HG03442 (cell line): ENCODE results near the gene PCSK6.

Experiments
- ATAC-seq: cut with Tn5 transposase; IDR thresholded peaks from one replicate; pipeline ENCODE4 v1.9.1; 2021; ENCODE audit warnings: mild to moderate bottlenecking, moderate library complexity; ENCODE audit not compliant: unreplicated experiment

Gene PCSK6

GRCh38 chr15:101489599-101490407, at the start of gene PCSK6:
TSS of gene PCSK6 (minus strand) at chr15:101489707. CDS start at chr15:101489670, 37 bp downstream.
- ATAC-seq: no peak

- ATAC-seq: no peak
Measured at GRCh38 chr15:101538996-101539395, 49.5 kb upstream of the PCSK6 start.

- no peak for ATAC-seq
Measured at GRCh38 chr15:101538177-101538576, 48.7 kb upstream of the PCSK6 start.

GRCh38 chr15:101537483-101538080, 48.1 kb upstream of the PCSK6 start:
- no peak for ATAC-seq

- ATAC-seq: no peak
Measured at GRCh38 chr15:101536875-101537405, 47.4 kb upstream of the PCSK6 start.

- ATAC-seq: no peak
Measured at GRCh38 chr15:101536166-101536874, 46.8 kb upstream of the PCSK6 start.

- ATAC-seq: no peak
Measured at GRCh38 chr15:101535170-101535902, 45.8 kb upstream of the PCSK6 start.

GRCh38 chr15:101534376-101534970, 45.0 kb upstream of the PCSK6 start:
- no peak for ATAC-seq

GRCh38 chr15:101533371-101534140, 44.0 kb upstream of the PCSK6 start:
- no peak for ATAC-seq

- no peak for ATAC-seq
Measured at GRCh38 chr15:101532865-101533264, 43.4 kb upstream of the PCSK6 start.

GRCh38 chr15:101531170-101531569, 41.7 kb upstream of the PCSK6 start:
- no peak for ATAC-seq

- ATAC-seq: no peak
Measured at GRCh38 chr15:101530224-101530958, 40.9 kb upstream of the PCSK6 start.

GRCh38 chr15:101528917-101529299, 39.4 kb upstream of the PCSK6 start:
- no peak for ATAC-seq

GRCh38 chr15:101528108-101528916, 38.8 kb upstream of the PCSK6 start:
- ATAC-seq: no peak

GRCh38 chr15:101526890-101527289, 37.4 kb upstream of the PCSK6 start:
- ATAC-seq: no peak

- no peak for ATAC-seq
Measured at GRCh38 chr15:101526442-101526841, 36.9 kb upstream of the PCSK6 start.

- ATAC-seq: no peak
Measured at GRCh38 chr15:101526021-101526420, 36.5 kb upstream of the PCSK6 start.

GRCh38 chr15:101525087-101525669, 35.7 kb upstream of the PCSK6 start:
- no peak for ATAC-seq
